Neural progenitor cell (in vitro differentiated cells): ENCODE results near the gene GPR173.

ENCODE experiments used
- CTCF ChIP-seq: fragments of 200-600 bp; sonication (generic); IDR thresholded peaks from 2 replicates; pipeline ENCODE4 v1.5.1; 2017; ENCODE audit warnings: antibody characterized with exemption, mild to moderate bottlenecking
- EZH2 ChIP-seq: fragments of 200-600 bp; sonication (generic); IDR thresholded peaks from 2 replicates; pipeline ENCODE4 v1.6.1; 2017; ENCODE audit warnings: antibody characterized with exemption, mild to moderate bottlenecking, moderate library complexity
- EZH2phosphoT487 ChIP-seq: fragments of 200-600 bp; sonication (generic); IDR thresholded peaks from 2 replicates; pipeline ENCODE4 v1.6.1; 2017; ENCODE audit warnings: antibody characterized with exemption

GRCh38 chrX:53072418-53073114 is 24.0 kb downstream of the GPR173 start:
- TF ChIP-seq CTCF, result no peak
- TF ChIP-seq EZH2, result no peak
- no peak for TF ChIP-seq EZH2phosphoT487
